A549 treated with dexamethasone at 1 μM for 4 hours (cell line): ENCODE results near the gene PRELID1. TPM values are rescaled to one million over a fixed set of nuclear protein-coding genes. Genes with fewer than 3 reads are reported as not detected.

Source experiments
- total RNA-seq: library from RNA; stranded (reverse); fragments of 200-300 nt; extraction: Qiagen RNA extraction; gene quantifications from 5 replicates; pipeline ENCODE4 v1.2.3, GENCODE V29; 2022

PRELID1 gene, protein sequence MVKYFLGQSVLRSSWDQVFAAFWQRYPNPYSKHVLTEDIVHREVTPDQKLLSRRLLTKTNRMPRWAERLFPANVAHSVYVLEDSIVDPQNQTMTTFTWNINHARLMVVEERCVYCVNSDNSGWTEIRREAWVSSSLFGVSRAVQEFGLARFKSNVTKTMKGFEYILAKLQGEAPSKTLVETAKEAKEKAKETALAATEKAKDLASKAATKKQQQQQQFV
- 272 to 376 TPM (median 337 TPM) in 5 replicates for total RNA-seq

GRCh38 chr5:177303121-177303924 lies at the start of gene PRELID1, which contains the start of gene RAB24:
PRELID1 (plus strand) TSS chr5:177303799; CDS start chr5:177303986, 187 bp downstream.
RAB24 (minus strand) TSS chr5:177303719; CDS start chr5:177303288, 431 bp downstream.

DNA sequence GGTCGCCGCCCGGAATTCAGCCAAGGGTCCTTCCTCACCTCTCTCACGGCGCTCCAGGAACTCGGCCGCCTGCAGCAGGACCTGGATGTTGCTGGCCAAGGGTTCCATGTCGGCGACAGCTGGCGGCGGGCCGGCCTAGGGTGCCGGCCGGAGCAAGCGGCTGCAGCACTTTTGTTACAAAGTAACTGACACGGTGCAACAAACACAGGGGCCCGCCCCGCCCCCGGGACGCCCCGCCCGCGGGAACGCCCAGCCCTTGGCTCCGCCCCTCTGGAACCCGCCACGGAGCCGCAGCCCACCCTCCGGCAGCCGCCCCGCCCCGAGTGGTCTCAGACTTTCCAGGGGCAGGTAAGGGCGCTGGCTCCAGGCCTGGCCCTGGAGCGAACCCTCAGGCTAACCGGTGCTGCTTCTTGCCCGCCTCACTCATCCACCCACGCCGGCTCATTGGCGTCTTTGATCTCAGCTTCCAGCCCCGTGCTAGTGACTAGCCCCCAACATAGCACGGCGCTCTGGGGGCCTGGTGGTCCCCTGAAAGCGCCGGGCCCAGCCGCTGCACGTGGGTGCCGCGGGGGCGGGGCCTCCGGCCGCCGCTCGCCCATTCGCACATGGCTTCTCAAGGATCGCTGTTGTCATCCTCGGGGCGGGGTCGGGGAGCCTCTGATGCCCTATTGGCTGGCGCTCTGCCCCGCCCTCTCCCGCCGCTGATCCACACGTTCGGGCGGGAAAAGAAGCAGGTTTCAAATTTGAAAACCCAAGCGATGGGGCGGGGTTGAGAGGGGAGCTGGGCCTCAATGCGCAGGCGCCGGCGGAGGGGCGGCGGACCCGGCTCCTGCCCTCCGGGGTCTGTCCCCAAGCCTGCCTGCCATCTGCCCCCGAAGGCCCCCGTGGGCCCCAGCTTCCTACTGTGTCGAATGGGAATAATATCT lies 8.4 kb downstream of the PRELID1 start, which contains the start of gene MXD3:
TSS of gene MXD3 (minus strand) at position 176 of the 926 bp plus-strand sequence. CDS start at position 108, 68 bp downstream.

DNA sequence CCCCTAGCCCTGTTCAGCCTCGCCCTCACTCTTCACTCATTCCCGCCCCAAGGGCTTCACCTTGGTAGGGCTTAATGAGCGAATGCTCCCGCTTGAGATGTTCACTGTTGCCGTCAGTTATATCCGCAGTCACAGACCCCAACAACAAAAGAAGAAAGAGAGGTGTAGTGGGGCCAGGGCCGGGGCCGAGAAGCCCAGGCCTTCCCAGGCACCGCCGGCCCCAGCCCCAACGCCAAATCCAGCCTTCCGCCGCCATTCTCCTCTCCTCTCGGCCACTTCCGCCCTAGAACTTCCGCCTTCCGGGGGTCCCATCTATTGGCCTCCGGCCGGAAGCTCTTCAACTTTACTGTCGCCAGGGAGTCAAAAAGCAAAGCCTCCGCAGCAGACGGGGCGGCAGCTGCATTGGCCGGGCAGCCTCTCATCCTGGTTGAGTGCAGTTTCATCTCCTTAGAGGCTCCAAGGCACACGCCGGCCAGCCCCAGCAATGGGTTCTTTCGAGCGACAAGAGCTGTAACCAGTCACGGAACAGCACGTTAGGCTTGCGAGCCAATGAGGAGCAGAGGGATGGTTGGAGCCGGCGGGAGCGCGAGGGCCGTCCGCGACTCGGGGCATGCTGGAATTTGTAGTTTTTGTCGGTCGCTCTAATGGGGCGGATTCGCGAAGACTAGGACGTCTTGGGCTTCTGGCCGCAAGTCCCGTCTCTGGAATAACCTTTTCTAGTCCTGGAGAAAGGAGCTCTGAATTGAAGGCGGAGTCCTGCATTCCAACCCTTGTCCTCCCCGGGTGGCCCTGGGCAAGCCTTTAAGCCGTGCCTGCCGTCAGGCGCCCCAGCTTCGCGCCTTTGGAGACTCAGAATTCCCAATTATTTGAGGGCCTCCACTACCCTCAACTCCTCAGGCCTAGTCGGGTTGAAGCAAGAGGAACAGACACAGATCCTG lies 48.1 kb downstream of the PRELID1 start, which contains the start of gene LMAN2:
TSS of gene LMAN2 (minus strand) at position 277 of the 938 bp plus-strand sequence. CDS start at position 256, 21 bp downstream.

Other genes with a start within 250 kb of the PRELID1 start
- gene FGFR4, start 216.9 kb upstream of the PRELID1 start, total RNA-seq, result 15.0 to 23.3 TPM (median 22.0 TPM) in 5 replicates
- gene NSD1, start 170.0 kb upstream of the PRELID1 start, total RNA-seq, result 15.6 to 25.6 TPM (median 22.5 TPM) in 5 replicates
- 17.7 to 25.7 TPM (median 23.5 TPM) in 5 replicates for gene RAB24, start 80 bp upstream of the PRELID1 start, total RNA-seq
- gene MXD3, start 8.1 kb downstream of the PRELID1 start, total RNA-seq, result 10.4 to 18.0 TPM (median 15.6 TPM) in 5 replicates
- 200 to 231 TPM (median 213 TPM) in 5 replicates for gene LMAN2, start 47.9 kb downstream of the PRELID1 start, total RNA-seq
- 4.1 to 6.2 TPM (median 4.7 TPM) in 5 replicates for gene RGS14, start 54.1 kb downstream of the PRELID1 start, total RNA-seq
- not detected in 5 replicates for gene SLC34A1, start 80.6 kb downstream of the PRELID1 start, total RNA-seq
- gene PFN3, start 96.9 kb downstream of the PRELID1 start, total RNA-seq, result not detected in 5 replicates
- gene F12, start 105.8 kb downstream of the PRELID1 start, total RNA-seq, result 14.4 to 21.3 TPM (median 19.4 TPM) in 5 replicates
- 17.2 to 26.5 TPM (median 25.4 TPM) in 5 replicates for gene GRK6, start 122.9 kb downstream of the PRELID1 start, total RNA-seq
- 13.0 to 28.8 TPM (median 25.0 TPM) in 5 replicates for gene PRR7, start 143.0 kb downstream of the PRELID1 start, total RNA-seq
- 49.5 to 81.7 TPM (median 75.9 TPM) in 5 replicates for gene DBN1, start 169.8 kb downstream of the PRELID1 start, total RNA-seq
- gene PDLIM7, start 193.8 kb downstream of the PRELID1 start, total RNA-seq, result 68.9 to 94.5 TPM (median 82.0 TPM) in 5 replicates
- gene DOK3, start 206.0 kb downstream of the PRELID1 start, total RNA-seq, result 1.8 to 5.4 TPM (median 3.9 TPM) in 5 replicates
- gene DDX41, start 213.2 kb downstream of the PRELID1 start, total RNA-seq, result 77.4 to 99.6 TPM (median 94.7 TPM) in 5 replicates